ENCODE measurements around the gene CBLN4.

The CBLN4 gene

GRCh38 chr20:55947701-55948100 is 57.6 kb downstream of the CBLN4 start:
- DNase-seq (ENCODE audit: low spot score): no peak
- TF ChIP-seq CTCF (IDR thresholded peaks at IDR 0.05; ENCODE audit: borderline replicate concordance, control extremely low read depth, extremely low read depth, insufficient read depth, missing control alignments): no peak
- in situ Hi-C loops (cut with MboI; ENCODE audit: low sequenced_read_pairs, unreplicated experiment): no loop called here

Measured in GM13976 (cell line).